ENCODE measurements around the gene ASXL1.

DNA sequence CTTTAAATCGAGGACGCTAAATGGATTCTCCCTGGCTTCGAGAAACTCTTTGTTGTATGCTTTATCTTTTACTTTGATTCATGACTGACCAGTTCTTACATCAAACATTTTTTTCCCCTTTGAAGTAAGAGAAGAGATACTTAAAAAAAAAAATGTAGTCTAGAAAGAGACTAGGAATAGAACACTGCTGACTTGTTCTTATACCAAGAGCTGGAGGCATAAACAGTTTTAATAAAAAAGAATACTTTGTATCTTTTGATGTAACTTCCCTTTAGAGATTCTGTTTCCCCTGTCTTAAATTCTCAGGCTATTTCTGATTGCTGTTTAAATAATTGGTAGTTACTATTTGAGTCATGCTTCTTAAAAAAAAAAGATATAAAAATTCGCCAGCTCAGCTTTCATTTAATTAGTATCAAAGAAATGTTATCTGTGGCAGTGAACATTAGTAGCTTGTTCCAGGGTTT lies 4.8 kb downstream of the ASXL1 start:
- TF ChIP-seq POLR2AphosphoS5 (IDR thresholded peaks at IDR 0.05) = no peak
- TF ChIP-seq, protein P1, sequence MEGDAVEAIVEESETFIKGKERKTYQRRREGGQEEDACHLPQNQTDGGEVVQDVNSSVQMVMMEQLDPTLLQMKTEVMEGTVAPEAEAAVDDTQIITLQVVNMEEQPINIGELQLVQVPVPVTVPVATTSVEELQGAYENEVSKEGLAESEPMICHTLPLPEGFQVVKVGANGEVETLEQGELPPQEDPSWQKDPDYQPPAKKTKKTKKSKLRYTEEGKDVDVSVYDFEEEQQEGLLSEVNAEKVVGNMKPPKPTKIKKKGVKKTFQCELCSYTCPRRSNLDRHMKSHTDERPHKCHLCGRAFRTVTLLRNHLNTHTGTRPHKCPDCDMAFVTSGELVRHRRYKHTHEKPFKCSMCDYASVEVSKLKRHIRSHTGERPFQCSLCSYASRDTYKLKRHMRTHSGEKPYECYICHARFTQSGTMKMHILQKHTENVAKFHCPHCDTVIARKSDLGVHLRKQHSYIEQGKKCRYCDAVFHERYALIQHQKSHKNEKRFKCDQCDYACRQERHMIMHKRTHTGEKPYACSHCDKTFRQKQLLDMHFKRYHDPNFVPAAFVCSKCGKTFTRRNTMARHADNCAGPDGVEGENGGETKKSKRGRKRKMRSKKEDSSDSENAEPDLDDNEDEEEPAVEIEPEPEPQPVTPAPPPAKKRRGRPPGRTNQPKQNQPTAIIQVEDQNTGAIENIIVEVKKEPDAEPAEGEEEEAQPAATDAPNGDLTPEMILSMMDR (IDR thresholded peaks at IDR 0.05) = no peak
- TF ChIP-seq POLR2A (IDR thresholded peaks at IDR 0.05) = no peak
